Liver (tissue), 9 donors: ENCODE measurements around the gene RHO. TPM values are rescaled to one million over a fixed set of nuclear protein-coding genes. Genes with fewer than 3 reads are reported as not detected.

Source experiments
- DNase-seq: peaks from one replicate; pipeline ENCODE4 v3.0.0-alpha.2; 2017; ENCODE audit warnings: low spot score
- H3K27ac ChIP-seq, 2 donors: one replicate each; pipeline ENCODE4 v1.7.0; 2013; ENCODE audit warnings: inconsistent platforms in 2 of 2, low read length in 2 of 2, control low read depth in 1 of 2, low read depth in 1 of 2, mild to moderate bottlenecking in 1 of 2
- H3K27me3 ChIP-seq, 4 donors: one replicate each; pipeline versions ENCODE4 v1.6.1 to v1.7.0; 2013; ENCODE audit warnings: low read length in 3 of 4, inconsistent platforms in 1 of 4, mild to moderate bottlenecking in 1 of 4, moderate library complexity in 1 of 4; ENCODE audit not compliant: control insufficient read depth in 4 of 4, insufficient read depth in 4 of 4
- H3K36me3 ChIP-seq, 4 donors: one replicate each; pipeline versions ENCODE4 v1.6.1 to v1.7.0; 2013; ENCODE audit warnings: low read length in 3 of 4, mild to moderate bottlenecking in 3 of 4, low read depth in 1 of 4, moderate library complexity in 1 of 4; ENCODE audit not compliant: control insufficient read depth in 4 of 4, insufficient read depth in 3 of 4
- H3K4me1 ChIP-seq, 4 donors: one replicate each; pipeline versions ENCODE4 v1.6.1 to v1.7.0; 2013; ENCODE audit warnings: low read length in 3 of 4, mild to moderate bottlenecking in 3 of 4, moderate library complexity in 1 of 4; ENCODE audit not compliant: control insufficient read depth in 4 of 4, insufficient read depth in 4 of 4
- H3K4me3 ChIP-seq, 3 donors: one replicate each; pipeline versions ENCODE4 v1.6.1 to v1.7.0; 2013; ENCODE audit warnings: low read length in 3 of 3, control low read depth in 1 of 3, low read depth in 1 of 3, mild to moderate bottlenecking in 1 of 3
- H3K9ac ChIP-seq, 2 donors: one replicate each; pipeline ENCODE4 v1.7.0; 2013; ENCODE audit warnings: low read length in 2 of 2, mild to moderate bottlenecking in 2 of 2, moderate library complexity in 2 of 2, control low read depth in 1 of 2, low read depth in 1 of 2
- H3K9me3 ChIP-seq, 4 donors: one replicate each; pipeline versions ENCODE4 v1.6.1 to v1.7.0; 2013; ENCODE audit warnings: low read length in 3 of 4; ENCODE audit not compliant: control insufficient read depth in 4 of 4
- EGR1 ChIP-seq, 2 donors: IDR thresholded peaks; 2 replicates each; pipeline ENCODE4 v1.6.1; 2016 to 2018; ENCODE audit warnings: antibody characterized with exemption in 2 of 2, low read depth in 2 of 2
- FOXA1 ChIP-seq: IDR thresholded peaks from 2 replicates; pipeline ENCODE4 v1.6.1; 2016; ENCODE audit warnings: antibody characterized with exemption
- GABPA ChIP-seq, 2 donors: IDR thresholded peaks in 1 of 2; conservative IDR thresholded peaks in 1 of 2; 2 replicates each; pipeline ENCODE4 v1.6.1; 2016; ENCODE audit warnings: antibody characterized with exemption in 2 of 2, mild to moderate bottlenecking in 1 of 2, moderate library complexity in 1 of 2
- HNF4A ChIP-seq, 2 donors: conservative IDR thresholded peaks; 2 replicates each; pipeline ENCODE4 v1.6.1; 2016; ENCODE audit warnings: antibody characterized with exemption in 2 of 2, mild to moderate bottlenecking in 2 of 2
- RAD21 ChIP-seq, 2 donors: IDR thresholded peaks; 2 replicates each; pipeline ENCODE4 v1.6.1; 2016; ENCODE audit warnings: antibody characterized with exemption in 2 of 2, mild to moderate bottlenecking in 2 of 2
- RXRA ChIP-seq, 2 donors: IDR thresholded peaks; 2 replicates each; pipeline ENCODE4 v1.6.1; 2017 to 2018; ENCODE audit warnings: antibody characterized with exemption in 2 of 2, mild to moderate bottlenecking in 1 of 2
- SP1 ChIP-seq: IDR thresholded peaks from 2 replicates; pipeline ENCODE4 v1.6.1; 2018; ENCODE audit warnings: antibody characterized with exemption, mild to moderate bottlenecking
- TAF1 ChIP-seq: conservative IDR thresholded peaks from 2 replicates; pipeline ENCODE4 v1.6.1; 2016; ENCODE audit warnings: antibody characterized with exemption, mild to moderate bottlenecking
- WGBS: extraction: QIAGEN DNeasy Blood & Tissue Kit; methylation state at CpG from one replicate; pipeline ENCODE4 v1.1.7; 2013; 5-methylcytosine and 5-hydroxymethylcytosine counted together
- polyA plus RNA-seq, 2 donors: library from polyadenylated mRNA; stranded (reverse) in 1 of 2; unstranded in 1 of 2; fragments of 200-250 nt in 1 of 2; fragments of >200 nt in 1 of 2; fragmentation: Nextera tagmentation in 1 of 2; extraction: Ambion mirVana in 1 of 2; gene quantifications; one replicate each; pipeline versions ENCODE4 v1.2.1 to v1.2.3, GENCODE V29; 2013 to 2015
- total RNA-seq, 2 donors: library from RNA; depleted of rRNA; stranded (reverse); fragments of >200 nt; gene quantifications; one replicate each; pipeline ENCODE4 v1.2.3, GENCODE V29; 2014
- TF ChIP-seq, protein P1 (sequence below): IDR thresholded peaks from 2 replicates; pipeline ENCODE4 v1.6.1; 2016; ENCODE audit warnings: antibody characterized with exemption, mild to moderate bottlenecking
- TF ChIP-seq, protein P2 (sequence below): IDR thresholded peaks from 2 replicates; pipeline ENCODE4 v1.6.1; 2016; ENCODE audit warnings: antibody characterized with exemption
- TF ChIP-seq, protein P3 (sequence below): IDR thresholded peaks from 2 replicates; pipeline ENCODE4 v1.6.1; 2016; ENCODE audit warnings: antibody characterized with exemption
- TF ChIP-seq, protein P4 (sequence below): IDR thresholded peaks from 2 replicates; pipeline ENCODE4 v1.6.1; 2016; ENCODE audit warnings: antibody characterized with exemption
- TF ChIP-seq, protein P5 (sequence below): fragments of 150-350 bp; IDR thresholded peaks from 2 replicates; pipeline ENCODE4 v1.5.1; 2017; ENCODE audit warnings: improper control_type of control experiment, low read depth, low read length; ENCODE audit not compliant: missing input control
- donor health status: healthy.
- donor health status: healthy.
- donor health status: healthy.
- donor health status: healthy.
- donor health status: healthy.

RHO gene
- total and polyA plus RNA-seq, 4 donors: not detected

DNA sequence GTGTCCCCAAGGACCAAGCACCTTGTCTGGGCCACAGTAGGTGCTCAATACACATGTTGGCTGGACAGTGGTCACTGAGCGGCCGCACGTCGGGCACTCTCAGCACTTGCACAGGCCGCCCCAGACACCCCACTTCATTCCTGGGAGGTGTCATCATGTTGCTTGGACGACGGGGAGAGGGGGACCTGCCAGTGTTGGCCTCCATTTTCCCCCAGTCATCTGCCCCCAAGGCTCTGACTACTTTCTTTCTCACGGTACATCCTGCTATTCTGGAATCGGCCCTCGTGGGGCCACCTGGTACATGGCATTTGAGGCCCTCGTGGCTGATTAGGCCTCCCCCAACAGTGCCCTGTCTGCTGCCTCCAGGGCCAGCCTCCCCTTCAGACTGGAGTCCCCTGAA is 1.2 kb upstream of the RHO start:
- no peak for DNase-seq
- 96% methylated on average over 11 of the region's 11 CpGs for WGBS

More for the DNA sequence above, 1.2 kb upstream of the RHO start:
- Histone ChIP-seq H3K27ac (no peak overlapping the region), H3K27me3 (no peaks in the 10 kb centered on the region), H3K9ac (no peak overlapping the region), H3K4me1 (no peaks in the 10 kb centered on the region), H3K36me3 (no peaks in the 10 kb centered on the region), H3K9me3 (no peaks in the 10 kb centered on the region), H3K4me3 (no peak overlapping the region)
- TF ChIP-seq EGR1 (IDR thresholded peaks at IDR 0.05; ENCODE audit: low read depth in 2 of 2) (no peak), GABPA (IDR thresholded peaks at IDR 0.05 in 1 of 2, conservative IDR thresholded peaks at IDR 0.05 in 1 of 2) (no peak), TAF1 (no peak), RAD21 (IDR thresholded peaks at IDR 0.05) (no peak), RXRA (IDR thresholded peaks at IDR 0.05) (no peak), HNF4A (conservative IDR thresholded peaks at IDR 0.05) (no peak), FOXA1 (no peak), SP1 (no peak)
- TF ChIP-seq, protein P1, sequence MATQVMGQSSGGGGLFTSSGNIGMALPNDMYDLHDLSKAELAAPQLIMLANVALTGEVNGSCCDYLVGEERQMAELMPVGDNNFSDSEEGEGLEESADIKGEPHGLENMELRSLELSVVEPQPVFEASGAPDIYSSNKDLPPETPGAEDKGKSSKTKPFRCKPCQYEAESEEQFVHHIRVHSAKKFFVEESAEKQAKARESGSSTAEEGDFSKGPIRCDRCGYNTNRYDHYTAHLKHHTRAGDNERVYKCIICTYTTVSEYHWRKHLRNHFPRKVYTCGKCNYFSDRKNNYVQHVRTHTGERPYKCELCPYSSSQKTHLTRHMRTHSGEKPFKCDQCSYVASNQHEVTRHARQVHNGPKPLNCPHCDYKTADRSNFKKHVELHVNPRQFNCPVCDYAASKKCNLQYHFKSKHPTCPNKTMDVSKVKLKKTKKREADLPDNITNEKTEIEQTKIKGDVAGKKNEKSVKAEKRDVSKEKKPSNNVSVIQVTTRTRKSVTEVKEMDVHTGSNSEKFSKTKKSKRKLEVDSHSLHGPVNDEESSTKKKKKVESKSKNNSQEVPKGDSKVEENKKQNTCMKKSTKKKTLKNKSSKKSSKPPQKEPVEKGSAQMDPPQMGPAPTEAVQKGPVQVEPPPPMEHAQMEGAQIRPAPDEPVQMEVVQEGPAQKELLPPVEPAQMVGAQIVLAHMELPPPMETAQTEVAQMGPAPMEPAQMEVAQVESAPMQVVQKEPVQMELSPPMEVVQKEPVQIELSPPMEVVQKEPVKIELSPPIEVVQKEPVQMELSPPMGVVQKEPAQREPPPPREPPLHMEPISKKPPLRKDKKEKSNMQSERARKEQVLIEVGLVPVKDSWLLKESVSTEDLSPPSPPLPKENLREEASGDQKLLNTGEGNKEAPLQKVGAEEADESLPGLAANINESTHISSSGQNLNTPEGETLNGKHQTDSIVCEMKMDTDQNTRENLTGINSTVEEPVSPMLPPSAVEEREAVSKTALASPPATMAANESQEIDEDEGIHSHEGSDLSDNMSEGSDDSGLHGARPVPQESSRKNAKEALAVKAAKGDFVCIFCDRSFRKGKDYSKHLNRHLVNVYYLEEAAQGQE: no peak
- TF ChIP-seq, protein P2, sequence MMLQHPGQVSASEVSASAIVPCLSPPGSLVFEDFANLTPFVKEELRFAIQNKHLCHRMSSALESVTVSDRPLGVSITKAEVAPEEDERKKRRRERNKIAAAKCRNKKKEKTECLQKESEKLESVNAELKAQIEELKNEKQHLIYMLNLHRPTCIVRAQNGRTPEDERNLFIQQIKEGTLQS: no peak
- TF ChIP-seq, protein P3, sequence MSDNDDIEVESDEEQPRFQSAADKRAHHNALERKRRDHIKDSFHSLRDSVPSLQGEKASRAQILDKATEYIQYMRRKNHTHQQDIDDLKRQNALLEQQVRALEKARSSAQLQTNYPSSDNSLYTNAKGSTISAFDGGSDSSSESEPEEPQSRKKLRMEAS: no peak
- TF ChIP-seq, protein P4, sequence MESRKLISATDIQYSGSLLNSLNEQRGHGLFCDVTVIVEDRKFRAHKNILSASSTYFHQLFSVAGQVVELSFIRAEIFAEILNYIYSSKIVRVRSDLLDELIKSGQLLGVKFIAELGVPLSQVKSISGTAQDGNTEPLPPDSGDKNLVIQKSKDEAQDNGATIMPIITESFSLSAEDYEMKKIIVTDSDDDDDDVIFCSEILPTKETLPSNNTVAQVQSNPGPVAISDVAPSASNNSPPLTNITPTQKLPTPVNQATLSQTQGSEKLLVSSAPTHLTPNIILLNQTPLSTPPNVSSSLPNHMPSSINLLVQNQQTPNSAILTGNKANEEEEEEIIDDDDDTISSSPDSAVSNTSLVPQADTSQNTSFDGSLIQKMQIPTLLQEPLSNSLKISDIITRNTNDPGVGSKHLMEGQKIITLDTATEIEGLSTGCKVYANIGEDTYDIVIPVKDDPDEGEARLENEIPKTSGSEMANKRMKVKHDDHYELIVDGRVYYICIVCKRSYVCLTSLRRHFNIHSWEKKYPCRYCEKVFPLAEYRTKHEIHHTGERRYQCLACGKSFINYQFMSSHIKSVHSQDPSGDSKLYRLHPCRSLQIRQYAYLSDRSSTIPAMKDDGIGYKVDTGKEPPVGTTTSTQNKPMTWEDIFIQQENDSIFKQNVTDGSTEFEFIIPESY: no peak
- TF ChIP-seq, protein P5, sequence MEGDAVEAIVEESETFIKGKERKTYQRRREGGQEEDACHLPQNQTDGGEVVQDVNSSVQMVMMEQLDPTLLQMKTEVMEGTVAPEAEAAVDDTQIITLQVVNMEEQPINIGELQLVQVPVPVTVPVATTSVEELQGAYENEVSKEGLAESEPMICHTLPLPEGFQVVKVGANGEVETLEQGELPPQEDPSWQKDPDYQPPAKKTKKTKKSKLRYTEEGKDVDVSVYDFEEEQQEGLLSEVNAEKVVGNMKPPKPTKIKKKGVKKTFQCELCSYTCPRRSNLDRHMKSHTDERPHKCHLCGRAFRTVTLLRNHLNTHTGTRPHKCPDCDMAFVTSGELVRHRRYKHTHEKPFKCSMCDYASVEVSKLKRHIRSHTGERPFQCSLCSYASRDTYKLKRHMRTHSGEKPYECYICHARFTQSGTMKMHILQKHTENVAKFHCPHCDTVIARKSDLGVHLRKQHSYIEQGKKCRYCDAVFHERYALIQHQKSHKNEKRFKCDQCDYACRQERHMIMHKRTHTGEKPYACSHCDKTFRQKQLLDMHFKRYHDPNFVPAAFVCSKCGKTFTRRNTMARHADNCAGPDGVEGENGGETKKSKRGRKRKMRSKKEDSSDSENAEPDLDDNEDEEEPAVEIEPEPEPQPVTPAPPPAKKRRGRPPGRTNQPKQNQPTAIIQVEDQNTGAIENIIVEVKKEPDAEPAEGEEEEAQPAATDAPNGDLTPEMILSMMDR: no peak
